Mucosa of rectum (tissue), 2 donors: ENCODE results near the gene CARD18.
"Not testable (repeated sequence)": the region's sequence is repeated elsewhere in the genome, so short reads cannot be mapped to it uniquely, and the experiment has no call there.

Experiments used
- H3K27ac ChIP-seq, 2 donors: one replicate each; pipeline ENCODE4 v1.7.0; 2013; ENCODE audit warnings: inconsistent platforms in 2 of 2, low read depth in 2 of 2, low read length in 2 of 2
- H3K27me3 ChIP-seq, 2 donors: one replicate each; pipeline ENCODE4 v1.7.0; 2013; ENCODE audit warnings: low read length in 2 of 2; ENCODE audit not compliant: control insufficient read depth in 2 of 2, insufficient read depth in 2 of 2
- H3K36me3 ChIP-seq, 2 donors: one replicate each; pipeline ENCODE4 v1.7.0; 2013; ENCODE audit warnings: low read length in 2 of 2; ENCODE audit not compliant: control insufficient read depth in 2 of 2, insufficient read depth in 2 of 2
- H3K4me1 ChIP-seq, 2 donors: one replicate each; pipeline ENCODE4 v1.7.0; 2013; ENCODE audit warnings: low read length in 2 of 2, mild to moderate bottlenecking in 1 of 2; ENCODE audit not compliant: control insufficient read depth in 2 of 2, insufficient read depth in 2 of 2
- H3K4me3 ChIP-seq, 2 donors: one replicate each; pipeline ENCODE4 v1.7.0; 2013; ENCODE audit warnings: low read length in 2 of 2
- H3K9ac ChIP-seq, 2 donors: one replicate each; pipeline ENCODE4 v1.7.0; 2013; ENCODE audit warnings: low read length in 2 of 2, low read depth in 1 of 2, mild to moderate bottlenecking in 1 of 2
- H3K9me3 ChIP-seq, 2 donors: one replicate each; pipeline ENCODE4 v1.7.0; 2013; ENCODE audit warnings: low read length in 2 of 2; ENCODE audit not compliant: control insufficient read depth in 2 of 2
- donor health status: healthy.
- donor health status: Normal muscosa, but diverticular disease.

Gene CARD18

GRCh38 chr11:105109321-105109720 is 30.2 kb downstream of the CARD18 start:
- H3K4me3 ChIP-seq: no peak overlapping the region
- H3K36me3 ChIP-seq: no peaks in the 10 kb centered on the region
- H3K9me3 ChIP-seq: no peaks in the 10 kb centered on the region
- no peak overlapping the region for H3K9ac ChIP-seq
- peaks cover 3 to 4% of the 10 kb centered on the region in 2 donors for H3K4me1 ChIP-seq
- no peak overlapping the region for H3K27ac ChIP-seq
- no peaks in the 10 kb centered on the region for H3K27me3 ChIP-seq

- no peak overlapping the region for H3K27ac ChIP-seq
- no peaks in the 10 kb centered on the region for H3K9me3 ChIP-seq
- peaks cover 3 to 4% of the 10 kb centered on the region in 2 donors for H3K4me1 ChIP-seq
- H3K9ac ChIP-seq: no peak overlapping the region
- H3K36me3 ChIP-seq: no peaks in the 10 kb centered on the region
- no peak overlapping the region for H3K4me3 ChIP-seq
- no peaks in the 10 kb centered on the region for H3K27me3 ChIP-seq
Measured at GRCh38 chr11:105108247-105108646, 31.3 kb downstream of the CARD18 start.

- not testable (repeated sequence) for H3K27me3 ChIP-seq, H3K36me3 ChIP-seq, H3K27ac ChIP-seq, H3K9ac ChIP-seq, H3K4me1 ChIP-seq, H3K4me3 ChIP-seq, H3K9me3 ChIP-seq
Measured at GRCh38 chr11:105107226-105107825, 32.2 kb downstream of the CARD18 start.

GRCh38 chr11:105106140-105106539 is 33.4 kb downstream of the CARD18 start:
- H3K27ac ChIP-seq: no peak overlapping the region
- no peak overlapping the region for H3K9ac ChIP-seq
- no peaks in the 10 kb centered on the region for H3K9me3 ChIP-seq
- no peaks in the 10 kb centered on the region for H3K27me3 ChIP-seq
- H3K4me3 ChIP-seq: no peak overlapping the region
- H3K36me3 ChIP-seq: no peaks in the 10 kb centered on the region
- peaks cover 3 to 4% of the 10 kb centered on the region in 2 donors for H3K4me1 ChIP-seq

- Histone ChIP-seq H3K27me3 (no peaks in the 10 kb centered on the region), H3K9me3 (no peaks in the 10 kb centered on the region), H3K4me1 (no peaks in the 10 kb centered on the region), H3K4me3 (no peak overlapping the region), H3K9ac (no peak overlapping the region), H3K27ac (no peak overlapping the region), H3K36me3 (no peaks in the 10 kb centered on the region)
Measured at GRCh38 chr11:105104292-105104691, 35.3 kb downstream of the CARD18 start.

- no peaks in the 10 kb centered on the region for H3K36me3 ChIP-seq
- H3K9ac ChIP-seq: no peak overlapping the region
- H3K4me3 ChIP-seq: no peak overlapping the region
- no peak overlapping the region for H3K27ac ChIP-seq
- no peaks in the 10 kb centered on the region for H3K4me1 ChIP-seq
- H3K9me3 ChIP-seq: no peaks in the 10 kb centered on the region
- H3K27me3 ChIP-seq: no peaks in the 10 kb centered on the region
Measured at GRCh38 chr11:105103336-105103735, 36.2 kb downstream of the CARD18 start.

GRCh38 chr11:105102079-105102581 is 37.4 kb downstream of the CARD18 start:
- not testable (repeated sequence) for H3K27ac ChIP-seq, H3K9me3 ChIP-seq, H3K4me3 ChIP-seq, H3K9ac ChIP-seq, H3K4me1 ChIP-seq, H3K27me3 ChIP-seq, H3K36me3 ChIP-seq

GRCh38 chr11:105100981-105101630 is 38.5 kb downstream of the CARD18 start:
- Histone ChIP-seq H3K36me3 (no peaks in the 10 kb centered on the region), H3K4me3 (no peak overlapping the region), H3K27me3 (no peaks in the 10 kb centered on the region), H3K27ac (no peak overlapping the region), H3K4me1 (no peaks in the 10 kb centered on the region), H3K9ac (peak overlapping the region in 1 of 2 donors; percentile 8), H3K9me3 (no peaks in the 10 kb centered on the region)

- no peak overlapping the region for H3K27ac ChIP-seq
- H3K9ac ChIP-seq: no peak overlapping the region
- no peaks in the 10 kb centered on the region for H3K4me1 ChIP-seq
- no peaks in the 10 kb centered on the region for H3K36me3 ChIP-seq
- H3K4me3 ChIP-seq: peak overlapping the region in 1 of 2 donors; percentile 7
- no peaks in the 10 kb centered on the region for H3K9me3 ChIP-seq
- no peaks in the 10 kb centered on the region for H3K27me3 ChIP-seq
Measured at GRCh38 chr11:105100206-105100605, 39.4 kb downstream of the CARD18 start.

- H3K27ac ChIP-seq, H3K4me1 ChIP-seq, H3K9me3 ChIP-seq, H3K36me3 ChIP-seq, H3K9ac ChIP-seq, H3K27me3 ChIP-seq, H3K4me3 ChIP-seq: not testable (repeated sequence)
Measured at GRCh38 chr11:105099594-105099993, 40.0 kb downstream of the CARD18 start.
